HG03571 (cell line): ENCODE data around the gene FNIP1.
"Not testable (repeated sequence)": the region's sequence is repeated elsewhere in the genome, so short reads cannot be mapped to it uniquely, and the experiment has no call there.

Experiments
- ATAC-seq: cut with Tn5 transposase; IDR thresholded peaks from one replicate; pipeline ENCODE4 v1.9.1; 2021; ENCODE audit not compliant: unreplicated experiment

The FNIP1 gene

DNA sequence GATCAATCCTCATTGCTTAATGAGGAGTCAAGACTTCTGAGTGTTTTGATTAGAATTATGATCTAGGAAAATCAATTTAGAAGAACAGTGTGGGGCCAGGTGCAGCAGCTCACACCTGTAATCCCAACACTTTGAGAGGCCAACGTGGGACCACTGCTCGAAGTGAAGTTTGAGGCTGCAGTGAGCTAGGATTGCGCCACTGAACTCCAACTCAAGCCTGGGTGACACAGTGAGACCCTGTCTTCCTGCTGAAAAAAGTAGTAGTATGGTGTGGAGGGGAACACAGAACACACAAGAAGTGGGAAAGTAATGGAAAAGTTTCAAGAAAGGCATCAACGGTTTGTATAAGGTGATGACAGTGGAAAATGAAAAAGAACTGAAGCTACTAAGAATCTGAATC is 9.1 kb downstream of the FNIP1 start:
- no peak for ATAC-seq

- no peak for ATAC-seq
Measured at GRCh38 chr5:131786900-131787692, 9.7 kb downstream of the FNIP1 start.

DNA sequence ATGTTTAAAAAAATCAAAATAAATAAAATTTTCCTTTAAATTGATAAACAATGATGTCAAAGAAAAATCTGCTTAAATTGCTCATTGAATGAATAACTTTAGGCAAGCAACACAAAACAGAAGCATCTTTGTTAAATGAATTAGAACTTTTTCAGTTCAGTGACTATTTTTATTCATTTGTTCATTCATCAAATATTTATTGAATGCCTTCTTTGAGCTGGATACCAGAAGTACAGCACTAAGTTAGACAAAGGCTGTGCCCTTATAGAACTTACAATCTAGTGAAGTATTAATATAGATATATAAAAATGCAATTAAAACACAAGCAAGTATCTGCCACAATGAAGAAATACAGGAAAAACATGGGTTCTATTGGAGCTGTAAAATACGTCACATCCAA is 10.8 kb downstream of the FNIP1 start:
- ATAC-seq = no peak

DNA sequence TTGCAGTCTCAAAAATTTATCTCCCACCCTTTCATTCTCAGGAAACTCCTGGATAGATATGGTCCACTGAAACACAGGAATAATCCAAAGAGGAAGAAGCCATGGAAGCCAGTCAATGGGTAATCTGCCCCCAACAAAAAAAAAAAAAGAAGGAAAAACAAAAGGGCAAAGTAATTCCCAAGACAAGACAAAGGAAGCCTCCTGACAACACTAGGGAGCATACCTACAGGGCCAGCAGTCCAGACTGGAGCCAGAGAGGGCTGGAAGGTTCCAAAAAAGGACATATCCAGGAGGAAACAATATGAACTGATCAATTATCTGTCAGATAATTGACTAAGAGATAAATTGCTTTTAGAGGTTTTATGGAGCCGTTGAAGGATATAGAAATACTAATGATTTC is 12.9 kb downstream of the FNIP1 start:
- ATAC-seq = no peak

DNA sequence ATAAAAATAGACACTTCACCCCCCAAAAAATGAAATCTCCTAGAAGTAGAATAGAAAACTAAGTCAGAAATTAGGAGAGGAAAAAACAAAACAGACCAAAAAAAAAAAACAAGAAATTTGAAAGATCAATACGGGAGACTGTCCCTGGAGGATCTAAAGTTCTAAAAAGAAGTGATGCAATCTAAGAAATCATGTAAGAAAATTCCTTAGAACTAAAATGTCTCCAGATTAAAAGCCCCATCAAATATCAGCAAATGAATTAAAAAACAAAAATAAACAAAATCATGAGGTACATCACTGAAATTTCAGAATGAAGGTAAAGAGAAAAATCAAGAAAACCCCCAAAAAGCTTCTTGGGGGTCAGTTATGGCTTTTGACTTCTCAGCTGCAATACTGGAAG is 13.5 kb downstream of the FNIP1 start:
- ATAC-seq = no peak

DNA sequence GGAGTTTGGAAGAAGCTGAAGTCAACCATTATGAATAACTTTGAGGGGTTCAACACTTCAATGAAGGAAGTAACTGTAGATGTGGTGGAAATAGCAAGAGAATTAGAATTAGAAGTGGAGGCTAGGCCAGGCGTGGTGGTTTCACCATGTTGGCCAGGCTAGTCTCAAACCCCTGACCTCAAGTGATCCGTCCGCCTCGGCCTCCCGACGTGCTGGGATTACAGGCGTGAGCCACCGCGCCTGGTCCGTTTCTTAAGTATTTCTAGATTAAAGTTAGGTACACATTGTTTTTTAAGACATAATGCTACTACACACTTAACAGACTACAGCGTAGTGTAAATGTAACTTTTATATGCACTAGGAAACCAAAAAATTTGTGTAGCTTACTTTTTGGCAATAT is 14.1 kb downstream of the FNIP1 start:
- no peak for ATAC-seq

- ATAC-seq = not testable (repeated sequence)
Measured at GRCh38 chr5:131778141-131778540, 18.7 kb downstream of the FNIP1 start.

DNA sequence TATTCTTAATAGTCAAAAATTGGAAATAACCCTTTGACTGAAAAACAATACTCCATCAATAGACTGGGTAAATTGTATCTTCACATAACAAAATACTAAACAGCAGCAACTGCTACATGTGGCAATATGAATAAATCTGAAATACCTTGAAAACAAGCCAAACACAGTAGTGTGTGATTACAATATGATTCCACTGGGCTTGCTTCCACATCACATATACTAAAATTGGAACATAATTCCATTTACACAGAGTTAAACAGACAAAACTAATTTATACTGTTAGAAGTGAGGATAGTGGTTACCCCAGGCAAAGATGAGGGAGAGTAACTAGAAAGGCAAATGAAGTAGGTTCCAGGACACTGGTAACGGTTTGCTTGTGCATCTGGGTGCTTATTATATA is 20.4 kb downstream of the FNIP1 start:
- ATAC-seq = no peak

- ATAC-seq = no peak
Measured at GRCh38 chr5:131774652-131775367, 22.0 kb downstream of the FNIP1 start.

GRCh38 chr5:131773805-131774204 is 23.0 kb downstream of the FNIP1 start:
- ATAC-seq = no peak

DNA sequence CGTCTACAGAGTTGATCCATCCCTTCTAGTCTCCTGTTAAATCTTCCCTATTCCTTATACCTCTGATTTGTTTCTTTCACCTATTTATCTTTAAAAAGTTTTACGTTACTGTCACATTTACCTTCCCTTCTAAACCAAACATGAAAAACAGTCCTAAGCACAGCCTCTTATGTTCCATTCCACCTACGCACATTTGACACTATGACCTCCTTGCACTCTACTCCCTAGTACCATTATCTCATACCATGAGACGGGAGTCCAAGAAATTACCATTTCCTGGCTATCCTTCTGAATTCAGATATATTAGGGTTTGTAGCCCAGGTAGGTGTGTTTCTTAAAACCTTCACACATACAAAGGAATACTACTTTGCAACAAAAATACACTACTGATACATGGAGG is 25.1 kb downstream of the FNIP1 start:
- no peak for ATAC-seq

DNA sequence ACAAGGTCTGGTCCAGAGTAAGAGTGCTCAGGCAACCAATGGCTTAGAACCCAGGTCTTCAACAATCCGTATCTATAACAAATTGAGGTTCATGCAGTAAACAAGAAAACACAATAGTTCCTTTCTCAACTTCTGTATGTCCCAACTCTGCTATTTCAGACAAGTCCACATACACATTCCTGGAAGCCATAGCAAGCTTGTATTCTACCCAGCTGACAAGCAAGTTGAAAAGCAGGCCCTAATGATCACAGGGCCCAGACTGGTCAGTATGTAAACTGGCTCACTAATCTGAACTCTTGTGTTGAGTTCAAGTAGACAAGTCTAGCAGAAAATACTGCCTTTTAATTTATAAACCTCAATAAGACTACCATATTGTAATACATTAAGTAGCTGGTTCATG is 26.9 kb downstream of the FNIP1 start:
- no peak for ATAC-seq

DNA sequence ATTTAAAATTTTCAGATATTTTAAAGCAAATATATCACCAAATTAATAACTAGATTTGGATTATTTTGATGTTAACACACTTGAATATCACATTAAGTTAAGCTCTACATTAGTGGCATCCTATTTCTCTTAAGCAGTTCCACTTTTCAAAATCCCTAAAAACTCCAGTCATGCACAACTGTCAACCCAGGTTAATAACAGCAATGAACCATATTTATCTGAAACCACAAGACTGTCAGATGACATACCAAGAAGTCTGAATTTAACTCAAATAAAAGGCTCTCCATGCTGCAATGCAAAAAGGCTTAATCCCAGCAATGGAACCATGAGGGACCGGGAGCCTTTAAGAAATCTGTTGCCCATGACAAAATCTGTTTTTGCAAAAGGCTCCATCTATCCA is 27.5 kb downstream of the FNIP1 start:
- ATAC-seq = no peak

- no peak for ATAC-seq
Measured at GRCh38 chr5:131767891-131768290, 28.9 kb downstream of the FNIP1 start.

GRCh38 chr5:131766689-131767088 is 30.1 kb downstream of the FNIP1 start:
- ATAC-seq = no peak

- ATAC-seq = no peak
Measured at GRCh38 chr5:131765261-131765660, 31.6 kb downstream of the FNIP1 start.

DNA sequence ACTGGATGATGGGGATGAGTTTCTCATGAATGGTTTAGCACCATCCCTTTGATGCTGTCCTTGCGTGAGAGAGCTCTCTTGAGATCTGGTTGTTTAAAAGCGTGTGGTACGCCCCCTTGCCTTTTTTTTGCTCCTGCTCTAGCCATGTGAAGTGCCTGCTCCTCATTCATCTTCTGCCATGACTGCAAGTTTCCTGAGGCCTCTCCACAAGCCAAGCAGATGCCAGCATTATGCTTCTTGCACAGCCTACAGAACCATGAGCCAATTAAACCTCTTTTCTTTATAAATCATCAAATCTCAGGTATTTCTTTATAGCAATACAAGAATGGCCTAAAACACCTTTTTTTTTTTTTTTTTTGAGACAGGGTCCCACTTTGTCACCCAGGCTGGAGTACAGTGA is 32.8 kb downstream of the FNIP1 start:
- ATAC-seq = no peak

GRCh38 chr5:131760793-131761192 is 36.0 kb downstream of the FNIP1 start:
- no peak for ATAC-seq

DNA sequence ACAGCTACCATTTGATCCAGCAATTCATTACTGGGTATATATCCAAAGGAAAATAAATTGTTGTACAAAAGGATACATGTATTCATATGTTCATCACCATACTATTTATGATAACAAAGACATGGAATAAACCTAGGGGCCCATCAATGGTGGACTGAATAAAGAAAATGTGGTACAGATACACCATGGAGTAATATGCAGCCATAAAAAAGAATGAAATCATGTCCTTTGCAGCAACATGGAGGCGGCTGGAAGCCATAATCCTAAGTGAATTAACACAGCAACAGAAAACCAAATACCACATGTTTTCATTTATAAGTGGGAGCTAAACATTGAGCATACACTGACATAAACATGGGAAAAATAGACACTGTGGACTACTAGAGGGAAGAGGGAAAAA is 37.1 kb downstream of the FNIP1 start:
- no peak for ATAC-seq

GRCh38 chr5:131758520-131758900 is 38.3 kb downstream of the FNIP1 start:
- ATAC-seq = no peak

DNA sequence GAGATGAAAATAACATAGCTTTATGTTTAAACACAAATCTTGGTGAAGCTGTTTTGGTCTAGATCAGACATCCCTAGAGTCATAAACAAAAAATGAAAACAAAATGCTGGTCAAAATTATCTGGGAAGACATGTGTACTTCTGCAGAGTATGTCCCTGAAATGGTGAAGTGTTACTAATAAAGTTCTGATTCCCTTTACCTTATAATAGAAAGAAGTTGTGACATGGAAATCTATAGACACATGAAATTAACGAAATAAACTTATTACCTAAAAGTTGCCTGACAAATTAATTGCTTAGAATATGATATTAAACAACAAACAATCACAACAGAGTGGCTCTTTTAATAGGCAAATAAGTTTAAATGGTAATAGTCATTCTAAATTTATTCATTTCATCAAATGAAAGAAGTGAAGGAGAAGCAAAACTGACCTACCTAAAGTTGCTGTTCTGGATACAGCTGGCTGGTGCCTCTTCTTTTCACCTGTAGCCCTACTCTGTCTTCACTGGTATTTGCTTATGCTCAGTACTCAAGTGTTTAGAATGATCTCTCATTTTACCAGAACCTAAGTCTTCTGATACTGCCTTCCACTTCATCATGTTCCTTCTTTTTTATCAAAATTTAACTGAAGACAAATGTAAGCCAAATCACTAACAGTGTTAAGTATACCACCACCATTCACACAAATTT is 38.8 kb downstream of the FNIP1 start:
- ATAC-seq = no peak

DNA sequence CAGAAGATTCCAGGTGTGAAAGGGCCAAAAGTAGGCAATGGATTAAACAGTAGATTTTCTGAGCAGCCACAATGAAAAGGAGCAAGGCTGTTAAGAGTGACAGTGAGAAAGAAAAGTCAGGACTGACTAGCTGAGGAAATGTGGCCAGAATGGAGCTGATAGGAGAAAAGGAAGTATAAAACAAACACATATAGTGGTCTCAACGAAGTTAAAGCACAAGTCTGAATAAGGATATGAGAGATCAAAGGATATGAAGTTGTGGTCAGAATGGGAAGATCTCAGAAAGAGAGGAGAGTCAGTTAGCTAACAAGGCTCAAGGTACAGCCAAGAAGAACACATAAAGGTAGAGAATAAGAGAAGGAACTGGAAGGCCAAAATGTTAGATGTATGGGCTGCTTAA is 39.9 kb downstream of the FNIP1 start:
- no peak for ATAC-seq
